HuH-7.5 (cell line): ENCODE data around the gene MTHFSD.

Experiments used
- DNase-seq: peaks from one replicate; pipeline ENCODE4 v3.0.0; 2011; ENCODE audit warnings: low spot score

Gene MTHFSD

DNA sequence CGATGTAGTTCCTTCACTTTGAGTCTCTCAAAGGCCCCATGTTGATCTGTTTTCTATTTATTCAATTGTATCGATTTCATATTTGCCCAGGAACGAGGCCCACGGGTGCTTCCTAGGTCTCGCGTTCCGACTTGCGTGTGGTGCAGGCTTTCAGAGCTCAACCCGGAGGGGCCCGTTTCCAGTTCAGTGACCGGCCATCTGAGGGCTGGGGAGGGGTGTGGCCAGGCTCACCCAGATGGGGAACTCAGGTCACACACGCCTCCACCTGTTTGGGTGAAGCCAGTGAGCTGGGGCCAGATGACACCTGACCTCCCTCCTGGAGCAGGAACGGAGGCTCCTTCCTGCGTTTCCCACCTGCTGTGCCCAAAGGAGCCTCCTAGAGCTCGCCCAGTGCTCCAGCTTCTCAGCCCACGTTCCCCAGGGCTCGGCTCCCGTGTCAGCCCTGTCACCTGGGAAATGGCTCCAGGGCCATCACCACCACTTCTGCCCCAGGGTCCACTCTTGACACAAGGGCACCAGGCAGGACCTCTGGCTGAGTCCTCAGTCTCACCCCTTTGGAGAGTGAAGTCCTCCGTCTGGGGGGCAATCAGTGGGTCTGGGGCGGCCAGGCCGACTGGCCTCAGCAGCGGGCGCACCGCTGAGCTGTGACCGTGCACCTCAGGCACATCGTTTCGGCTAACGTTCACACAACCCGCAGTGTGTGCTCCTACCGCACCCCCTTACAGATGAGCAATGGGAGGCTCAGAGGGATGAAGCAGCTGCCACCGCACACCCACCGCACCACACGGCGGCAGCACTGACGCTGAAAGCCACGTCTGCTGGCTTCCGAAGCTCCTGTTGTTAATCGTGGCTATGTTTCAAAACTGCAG, 26.7 kb downstream of the MTHFSD start:
- no peak for DNase-seq

GRCh38 chr16:86527366-86527765, 27.7 kb downstream of the MTHFSD start:
- no peak for DNase-seq

DNA sequence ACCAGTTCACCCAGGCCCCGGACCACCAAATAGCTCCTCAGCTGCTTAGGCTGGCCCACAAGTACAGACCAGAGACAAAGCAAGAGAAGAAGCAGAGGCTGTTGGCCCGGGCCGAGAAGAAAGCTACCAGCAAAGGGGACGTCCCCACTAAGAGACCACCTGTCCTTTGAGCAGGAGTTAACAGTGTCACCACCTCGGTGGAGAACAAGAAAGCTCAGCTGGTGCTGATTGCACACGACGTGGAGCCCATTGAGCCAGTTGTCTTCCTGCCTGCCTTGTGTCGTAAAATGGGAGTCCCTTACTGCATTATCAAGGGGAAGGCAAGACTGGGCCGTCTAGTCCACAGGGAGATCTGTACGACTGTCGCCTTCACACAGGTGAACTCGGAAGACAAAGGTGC, 29.3 kb downstream of the MTHFSD start:
- no peak for DNase-seq

GRCh38 chr16:86524029-86524428, 31.0 kb downstream of the MTHFSD start:
- DNase-seq = no peak

DNA sequence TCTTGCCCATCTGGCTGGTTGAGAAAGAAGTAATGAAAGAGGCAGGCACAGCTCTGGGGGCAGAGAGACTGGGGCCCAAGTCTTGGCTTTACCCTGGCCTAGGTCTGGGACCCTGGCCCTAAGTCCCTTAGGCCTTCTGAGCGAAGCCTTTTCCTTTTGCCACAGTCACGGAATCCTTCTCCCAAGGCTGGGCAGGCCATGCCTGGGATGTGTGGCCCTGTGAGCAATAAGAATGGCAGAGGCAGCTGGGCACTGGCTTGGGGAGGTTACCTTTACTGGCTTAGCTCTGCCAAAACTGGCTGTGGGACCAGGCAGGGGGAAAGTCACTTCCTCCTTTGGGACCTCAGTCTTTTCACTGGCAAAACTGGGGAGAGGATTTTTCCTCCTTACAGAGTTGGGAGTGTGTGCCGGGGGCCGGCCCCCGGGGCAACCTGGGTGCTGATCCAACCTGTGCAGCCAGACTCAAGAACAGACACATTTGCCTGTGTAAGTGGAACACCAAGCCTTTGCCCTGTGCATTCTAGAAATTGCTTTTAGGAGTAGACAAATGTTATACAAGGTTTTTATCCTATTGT, 31.8 kb downstream of the MTHFSD start:
- DNase-seq = no peak

DNA sequence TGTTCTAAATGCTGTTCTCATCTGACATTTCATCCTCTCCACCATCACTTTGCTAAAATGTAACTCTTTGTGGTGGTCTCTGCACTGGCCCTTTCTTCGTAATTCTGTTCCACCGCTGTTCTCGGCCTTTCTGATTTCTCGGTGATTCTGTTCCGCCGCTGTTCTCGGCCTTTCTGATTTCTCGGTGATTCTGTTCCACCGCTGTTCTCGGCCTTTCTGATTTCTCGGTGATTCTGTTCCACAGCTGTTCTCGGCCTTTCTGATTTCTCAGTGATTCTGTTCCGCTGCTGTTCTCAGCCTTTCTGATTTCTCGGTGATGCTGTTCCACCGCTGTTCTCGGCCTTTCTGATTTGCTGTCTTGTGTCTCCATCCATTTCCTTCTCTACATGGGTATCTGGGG, 32.4 kb downstream of the MTHFSD start:
- no peak for DNase-seq

- peak; percentile 14 for DNase-seq
These were observed 33.5 kb downstream of the MTHFSD start for GRCh38 chr16:86521236-86522197.

DNA sequence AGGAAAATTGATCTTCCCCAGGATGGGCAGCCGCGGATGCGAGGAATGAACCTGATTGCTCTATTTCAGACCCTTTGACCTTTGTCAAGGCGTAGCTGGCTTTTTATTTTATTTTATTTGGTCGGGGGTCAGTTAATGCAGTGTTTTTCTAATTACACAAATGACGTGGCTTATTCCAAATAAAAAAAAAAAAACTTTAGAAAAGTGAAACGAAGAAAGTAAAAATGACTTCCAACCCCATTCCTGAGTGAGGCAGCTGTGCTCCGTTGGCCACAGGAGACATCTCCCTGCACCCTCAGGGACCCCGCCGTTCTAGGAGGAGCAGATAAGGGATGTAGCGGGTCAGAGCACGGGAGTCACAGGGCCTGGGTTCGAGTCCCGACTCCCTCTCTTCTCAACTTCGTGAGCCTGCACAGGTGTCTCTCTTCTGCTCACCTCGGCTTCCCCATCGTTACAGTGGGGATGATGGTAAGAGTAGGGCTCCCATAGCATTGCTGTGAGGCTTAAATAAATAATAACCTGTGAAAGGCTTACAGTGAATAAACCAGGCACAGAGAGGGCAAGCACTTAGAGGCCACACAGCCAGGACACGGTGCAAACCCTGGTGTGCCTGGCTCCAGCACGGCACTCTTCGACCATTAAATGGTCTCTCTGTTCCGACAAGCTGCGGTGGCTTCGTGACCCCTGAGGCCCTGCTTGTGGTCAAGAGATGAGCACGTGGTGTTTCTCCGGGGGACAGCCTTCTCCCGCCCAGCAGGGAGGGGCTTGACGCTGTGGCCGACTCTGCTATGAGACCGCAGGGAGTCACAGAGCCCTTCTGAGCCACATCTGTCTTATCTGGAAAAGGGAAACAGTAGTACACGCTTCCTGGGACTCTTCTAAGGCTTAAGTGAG, 34.5 kb downstream of the MTHFSD start:
- no peak for DNase-seq

- peak; percentile 96 for DNase-seq
These were observed 35.3 kb downstream of the MTHFSD start for GRCh38 chr16:86519649-86520316.

DNA sequence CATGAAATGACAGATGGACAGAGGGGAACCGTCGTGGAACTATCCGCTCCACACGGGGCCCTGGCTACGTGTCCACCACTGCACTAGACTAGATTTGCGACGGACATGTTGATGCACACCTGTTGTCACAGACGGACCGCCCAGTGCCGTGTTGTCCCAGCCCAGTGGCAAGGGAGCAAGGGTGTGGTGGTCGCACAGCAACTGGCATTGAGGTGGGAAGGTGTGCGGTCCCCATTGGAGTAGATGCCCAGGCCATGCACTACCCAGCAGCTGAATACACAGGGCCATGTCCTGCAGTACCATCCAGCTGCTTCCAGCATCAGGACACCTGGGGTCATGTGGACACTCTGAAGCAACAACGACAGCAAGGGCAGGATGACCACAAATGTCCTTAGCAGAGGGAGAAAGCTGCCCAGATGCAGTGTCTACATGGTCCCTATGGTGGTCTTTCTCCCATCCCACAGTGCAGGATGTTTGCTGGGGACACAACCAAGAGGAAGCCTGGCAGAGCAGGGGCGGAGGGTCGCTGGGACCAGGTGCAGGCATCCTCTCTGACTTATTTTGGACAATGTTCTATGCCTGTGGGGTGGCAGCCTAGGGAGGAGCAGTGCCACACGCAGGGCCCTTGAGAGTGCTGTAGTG, 35.9 kb downstream of the MTHFSD start:
- no peak for DNase-seq

DNA sequence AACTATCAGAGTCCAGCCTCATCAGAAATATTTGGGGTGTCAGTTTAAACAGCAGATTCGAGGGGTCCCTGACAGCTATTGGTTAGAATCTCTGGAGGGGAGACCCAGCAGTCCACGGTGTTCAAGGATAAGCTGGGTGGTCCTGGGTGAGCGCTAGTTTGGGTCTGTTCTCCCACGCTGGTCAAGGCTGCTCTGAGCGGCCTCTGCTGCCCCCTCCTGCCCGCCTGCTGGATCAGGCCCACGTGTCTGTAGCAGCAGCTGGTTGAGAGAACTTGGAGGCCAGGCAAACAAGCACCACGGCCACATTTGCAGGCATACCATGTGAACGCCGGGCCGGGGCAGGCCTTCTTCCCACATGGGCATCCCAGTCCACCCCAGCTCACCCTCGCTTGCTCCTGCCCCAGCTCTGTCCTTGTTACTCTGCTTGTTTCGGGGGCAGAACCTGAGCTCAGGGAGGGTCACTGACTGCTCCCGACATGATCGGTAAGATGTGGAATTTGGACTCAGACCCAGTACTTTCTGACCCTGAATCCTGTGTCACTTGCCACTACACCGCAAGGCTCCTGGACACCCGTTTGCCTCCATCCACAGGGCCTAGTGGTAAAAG, 37.3 kb downstream of the MTHFSD start:
- DNase-seq = peak; percentile 95

GRCh38 chr16:86517033-86517432, 38.0 kb downstream of the MTHFSD start:
- DNase-seq = no peak

DNA sequence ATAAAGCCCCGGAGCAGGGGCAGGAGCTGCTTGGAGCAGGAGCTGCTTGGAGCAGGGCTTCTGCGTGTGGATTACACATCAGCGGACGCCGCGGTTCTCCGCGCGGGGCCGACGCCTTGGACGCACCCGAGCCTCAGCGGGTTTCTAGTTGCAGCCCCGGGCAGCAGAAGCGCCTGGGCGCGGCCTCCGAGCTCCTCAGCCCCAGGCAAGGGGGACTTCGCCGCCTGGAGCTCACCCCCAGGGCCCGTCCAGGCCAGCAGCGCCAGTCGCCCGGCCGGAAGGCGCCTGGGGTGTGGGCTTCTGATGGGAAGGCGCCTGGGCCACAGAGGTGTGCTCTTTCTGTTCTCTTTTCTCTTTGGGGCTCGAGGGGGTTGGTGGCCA, 38.4 kb downstream of the MTHFSD start:
- DNase-seq = no peak

DNA sequence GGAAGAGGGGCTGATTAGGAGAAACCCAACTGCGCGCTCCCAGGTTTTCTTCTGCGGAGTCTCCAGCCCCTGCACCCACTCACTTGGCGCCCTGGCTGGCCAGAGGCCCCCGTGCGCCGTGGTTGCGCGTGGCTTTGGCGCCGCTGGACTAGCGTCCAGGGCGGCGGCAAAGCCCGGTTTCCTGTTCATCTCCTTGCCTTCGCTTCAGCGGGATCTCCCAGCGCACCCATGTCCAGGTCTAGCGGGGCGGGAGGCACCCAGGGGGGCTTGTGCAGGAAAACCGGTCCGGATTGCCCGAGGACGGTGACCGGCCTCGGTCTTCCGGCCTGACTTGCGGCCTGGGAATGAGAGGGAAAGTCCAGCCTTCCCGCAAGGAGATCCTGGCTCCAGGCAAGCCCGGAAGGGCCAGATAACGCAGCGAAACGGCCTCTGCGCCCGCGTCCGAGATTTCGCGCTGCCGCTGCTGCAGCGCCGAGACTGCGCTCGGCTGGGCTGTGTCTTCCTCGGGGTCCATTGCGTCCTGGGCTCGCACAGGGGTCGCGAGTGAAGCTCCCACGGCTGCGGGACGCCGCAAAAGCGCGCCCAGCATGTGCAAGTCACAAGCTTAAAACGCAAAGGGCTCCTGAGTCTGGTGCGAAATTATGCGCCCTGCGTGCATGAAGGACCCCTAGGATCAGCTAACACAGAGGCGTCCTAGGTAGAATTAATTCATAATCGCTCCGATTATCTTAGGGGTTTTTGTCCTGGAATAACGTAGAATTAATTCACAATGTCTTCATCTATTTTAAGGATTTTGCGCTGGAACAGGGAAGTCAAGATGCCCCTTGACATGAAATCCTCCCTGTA, 39.0 kb downstream of the MTHFSD start:
- no peak for DNase-seq

GRCh38 chr16:86515413-86515776, 39.6 kb downstream of the MTHFSD start:
- DNase-seq = no peak

GRCh38 chr16:86514481-86515376, 40.3 kb downstream of the MTHFSD start:
- no peak for DNase-seq

DNA sequence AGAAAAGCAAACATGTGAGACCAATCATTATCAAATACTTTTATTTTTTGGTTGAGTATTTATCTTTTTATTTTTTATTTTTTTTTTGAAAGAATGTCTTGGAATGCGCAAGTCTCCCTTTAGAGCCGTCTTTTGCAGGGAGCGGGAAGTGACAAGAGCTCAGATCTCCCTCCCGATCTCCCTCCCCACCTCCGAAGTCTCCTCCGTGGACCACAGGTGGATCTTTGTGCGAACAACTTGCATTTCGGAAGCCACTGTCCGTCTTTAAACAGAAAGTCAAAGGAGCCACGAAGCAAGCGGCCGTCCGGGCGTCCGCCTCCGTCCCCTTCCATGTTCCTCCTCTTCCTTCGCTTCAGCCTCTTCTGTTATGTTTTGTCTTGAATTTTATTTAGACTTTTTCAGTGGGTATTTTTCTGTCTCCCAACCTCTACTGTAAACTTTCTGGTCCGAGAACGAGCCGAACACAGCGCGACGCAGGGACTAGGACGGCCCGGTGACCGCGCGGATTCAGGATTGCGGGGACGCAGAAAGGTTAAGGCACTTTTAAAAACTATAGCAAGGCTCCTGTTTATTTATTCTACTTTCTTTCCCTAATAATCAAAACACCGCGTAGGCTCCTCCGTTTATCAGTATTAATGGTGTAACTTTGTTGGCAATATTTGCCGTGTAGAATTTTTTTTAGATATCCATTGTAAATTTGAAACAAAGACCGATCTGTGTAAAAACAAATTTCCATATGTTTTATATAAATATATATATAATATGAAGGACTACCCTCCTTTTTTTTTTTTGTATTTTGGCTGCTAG, 41.4 kb downstream of the MTHFSD start:
- DNase-seq = no peak
